ENCODE results near the gene SCN1A. TPM values are rescaled to one million over a fixed set of nuclear protein-coding genes. Genes with fewer than 3 reads are reported as not detected.
A peak's percentile ranks its signal among the peaks of the same experiment; 100 is the strongest.

The SCN1A gene
- total and polyA plus RNA-seq, 2 experiments from 2014 or later: 1.2 to 1.3 TPM

DNA sequence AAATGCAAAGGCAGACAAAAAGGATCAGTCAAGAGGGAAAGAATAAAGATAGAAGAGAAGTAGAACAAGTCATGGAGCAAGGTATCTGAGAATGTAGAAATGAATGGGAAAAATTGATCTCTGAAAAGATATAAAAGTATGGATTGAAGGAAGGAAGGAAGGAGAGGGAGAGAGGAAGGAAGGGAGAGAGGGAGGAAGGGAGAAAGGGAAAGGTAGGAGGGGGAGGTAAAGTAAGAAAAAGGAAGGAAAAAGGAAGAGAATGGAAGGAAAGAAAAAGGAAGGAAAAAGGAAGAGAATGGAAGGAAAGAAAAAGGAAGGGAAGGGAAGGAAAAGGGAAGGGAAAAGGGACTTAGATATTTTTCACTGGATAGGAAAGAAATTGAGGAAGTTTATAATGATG lies 142.7 kb downstream of the SCN1A start:
- no peak overlapping the region for H3K27ac Mint-ChIP-seq
- no peak for ATAC-seq
- no peaks in the 10 kb centered on the region for H4K20me1 ChIP-seq (replicated peaks; ENCODE audit: insufficient read depth)
- H3K4me2 ChIP-seq: no peak overlapping the region
- H3K4me1 ChIP-seq (ENCODE audit: insufficient read depth): no peaks in the 10 kb centered on the region
- no peak overlapping the region for H3K27ac ChIP-seq (ENCODE audit: low read depth)
- no peaks in the 10 kb centered on the region for H3K9me3 Mint-ChIP-seq
- no peaks in the 10 kb centered on the region for H3K36me3 ChIP-seq (ENCODE audit: insufficient read depth)
- H3K4me3 Mint-ChIP-seq: no peak overlapping the region
- H2AFZ ChIP-seq: 0 out of 2 replicates have a peak overlapping the region, but pooled peaks have one; percentile 6
- DNase-seq (ENCODE audit: low spot score): no peak
- no peaks in the 10 kb centered on the region for H3K36me3 Mint-ChIP-seq (ENCODE audit: low read depth)
- H3K9me2 ChIP-seq (ENCODE audit: insufficient read depth): no peaks in the 10 kb centered on the region
- peaks cover 2% of the 10 kb centered on the region for H3K27me3 Mint-ChIP-seq (ENCODE audit: insufficient read depth, low read depth, poor library complexity)
- TF ChIP-seq NANOG (IDR thresholded peaks at IDR 0.05; ENCODE audit: borderline replicate concordance) (no peak), EZH2 (IDR thresholded peaks at IDR 0.05; ENCODE audit: low read depth, unreplicated experiment) (no peak), EZH2phosphoT487 (IDR thresholded peaks at IDR 0.05; ENCODE audit: unreplicated experiment) (no peak), POLR2AphosphoS5 (IDR thresholded peaks at IDR 0.05; ENCODE audit: low read depth) (no peak), ZNF331 (CRISPR knock-in tag; IDR thresholded peaks at IDR 0.05; ENCODE audit: low read depth) (no peak), ZNF114 (CRISPR knock-in tag; IDR thresholded peaks at IDR 0.05) (no peak), CREB1 (CRISPR knock-in tag; IDR thresholded peaks at IDR 0.05; ENCODE audit: low read depth) (no peak), STAT1 (IDR thresholded peaks at IDR 0.05; ENCODE audit: unreplicated experiment) (no peak)
- TF ChIP-seq, protein P1, sequence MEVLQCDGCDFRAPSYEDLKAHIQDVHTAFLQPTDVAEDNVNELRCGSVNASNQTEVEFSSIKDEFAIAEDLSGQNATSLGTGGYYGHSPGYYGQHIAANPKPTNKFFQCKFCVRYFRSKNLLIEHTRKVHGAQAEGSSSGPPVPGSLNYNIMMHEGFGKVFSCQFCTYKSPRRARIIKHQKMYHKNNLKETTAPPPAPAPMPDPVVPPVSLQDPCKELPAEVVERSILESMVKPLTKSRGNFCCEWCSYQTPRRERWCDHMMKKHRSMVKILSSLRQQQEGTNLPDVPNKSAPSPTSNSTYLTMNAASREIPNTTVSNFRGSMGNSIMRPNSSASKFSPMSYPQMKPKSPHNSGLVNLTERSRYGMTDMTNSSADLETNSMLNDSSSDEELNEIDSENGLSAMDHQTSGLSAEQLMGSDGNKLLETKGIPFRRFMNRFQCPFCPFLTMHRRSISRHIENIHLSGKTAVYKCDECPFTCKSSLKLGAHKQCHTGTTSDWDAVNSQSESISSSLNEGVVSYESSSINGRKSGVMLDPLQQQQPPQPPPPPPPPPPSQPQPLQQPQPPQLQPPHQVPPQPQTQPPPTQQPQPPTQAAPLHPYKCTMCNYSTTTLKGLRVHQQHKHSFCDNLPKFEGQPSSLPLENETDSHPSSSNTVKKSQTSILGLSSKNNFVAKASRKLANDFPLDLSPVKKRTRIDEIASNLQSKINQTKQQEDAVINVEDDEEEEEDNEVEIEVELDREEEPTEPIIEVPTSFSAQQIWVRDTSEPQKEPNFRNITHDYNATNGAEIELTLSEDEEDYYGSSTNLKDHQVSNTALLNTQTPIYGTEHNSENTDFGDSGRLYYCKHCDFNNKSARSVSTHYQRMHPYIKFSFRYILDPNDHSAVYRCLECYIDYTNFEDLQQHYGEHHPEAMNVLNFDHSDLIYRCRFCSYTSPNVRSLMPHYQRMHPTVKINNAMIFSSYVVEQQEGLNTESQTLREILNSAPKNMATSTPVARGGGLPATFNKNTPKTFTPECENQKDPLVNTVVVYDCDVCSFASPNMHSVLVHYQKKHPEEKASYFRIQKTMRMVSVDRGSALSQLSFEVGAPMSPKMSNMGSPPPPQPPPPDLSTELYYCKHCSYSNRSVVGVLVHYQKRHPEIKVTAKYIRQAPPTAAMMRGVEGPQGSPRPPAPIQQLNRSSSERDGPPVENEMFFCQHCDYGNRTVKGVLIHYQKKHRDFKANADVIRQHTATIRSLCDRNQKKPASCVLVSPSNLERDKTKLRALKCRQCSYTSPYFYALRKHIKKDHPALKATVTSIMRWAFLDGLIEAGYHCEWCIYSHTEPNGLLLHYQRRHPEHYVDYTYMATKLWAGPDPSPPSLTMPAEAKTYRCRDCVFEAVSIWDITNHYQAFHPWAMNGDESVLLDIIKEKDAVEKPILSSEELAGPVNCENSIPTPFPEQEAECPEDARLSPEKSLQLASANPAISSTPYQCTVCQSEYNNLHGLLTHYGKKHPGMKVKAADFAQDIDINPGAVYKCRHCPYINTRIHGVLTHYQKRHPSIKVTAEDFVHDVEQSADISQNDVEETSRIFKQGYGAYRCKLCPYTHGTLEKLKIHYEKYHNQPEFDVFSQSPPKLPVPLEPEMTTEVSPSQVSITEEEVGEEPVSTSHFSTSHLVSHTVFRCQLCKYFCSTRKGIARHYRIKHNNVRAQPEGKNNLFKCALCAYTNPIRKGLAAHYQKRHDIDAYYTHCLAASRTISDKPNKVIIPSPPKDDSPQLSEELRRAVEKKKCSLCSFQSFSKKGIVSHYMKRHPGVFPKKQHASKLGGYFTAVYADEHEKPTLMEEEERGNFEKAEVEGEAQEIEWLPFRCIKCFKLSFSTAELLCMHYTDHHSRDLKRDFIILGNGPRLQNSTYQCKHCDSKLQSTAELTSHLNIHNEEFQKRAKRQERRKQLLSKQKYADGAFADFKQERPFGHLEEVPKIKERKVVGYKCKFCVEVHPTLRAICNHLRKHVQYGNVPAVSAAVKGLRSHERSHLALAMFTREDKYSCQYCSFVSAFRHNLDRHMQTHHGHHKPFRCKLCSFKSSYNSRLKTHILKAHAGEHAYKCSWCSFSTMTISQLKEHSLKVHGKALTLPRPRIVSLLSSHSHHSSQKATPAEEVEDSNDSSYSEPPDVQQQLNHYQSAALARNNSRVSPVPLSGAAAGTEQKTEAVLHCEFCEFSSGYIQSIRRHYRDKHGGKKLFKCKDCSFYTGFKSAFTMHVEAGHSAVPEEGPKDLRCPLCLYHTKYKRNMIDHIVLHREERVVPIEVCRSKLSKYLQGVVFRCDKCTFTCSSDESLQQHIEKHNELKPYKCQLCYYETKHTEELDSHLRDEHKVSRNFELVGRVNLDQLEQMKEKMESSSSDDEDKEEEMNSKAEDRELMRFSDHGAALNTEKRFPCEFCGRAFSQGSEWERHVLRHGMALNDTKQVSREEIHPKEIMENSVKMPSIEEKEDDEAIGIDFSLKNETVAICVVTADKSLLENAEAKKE (CRISPR knock-in tag; IDR thresholded peaks at IDR 0.05): no peak
- TF ChIP-seq, protein P2, sequence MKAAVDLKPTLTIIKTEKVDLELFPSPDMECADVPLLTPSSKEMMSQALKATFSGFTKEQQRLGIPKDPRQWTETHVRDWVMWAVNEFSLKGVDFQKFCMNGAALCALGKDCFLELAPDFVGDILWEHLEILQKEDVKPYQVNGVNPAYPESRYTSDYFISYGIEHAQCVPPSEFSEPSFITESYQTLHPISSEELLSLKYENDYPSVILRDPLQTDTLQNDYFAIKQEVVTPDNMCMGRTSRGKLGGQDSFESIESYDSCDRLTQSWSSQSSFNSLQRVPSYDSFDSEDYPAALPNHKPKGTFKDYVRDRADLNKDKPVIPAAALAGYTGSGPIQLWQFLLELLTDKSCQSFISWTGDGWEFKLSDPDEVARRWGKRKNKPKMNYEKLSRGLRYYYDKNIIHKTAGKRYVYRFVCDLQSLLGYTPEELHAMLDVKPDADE (IDR thresholded peaks at IDR 0.05): no peak
- TF ChIP-seq, protein P3, sequence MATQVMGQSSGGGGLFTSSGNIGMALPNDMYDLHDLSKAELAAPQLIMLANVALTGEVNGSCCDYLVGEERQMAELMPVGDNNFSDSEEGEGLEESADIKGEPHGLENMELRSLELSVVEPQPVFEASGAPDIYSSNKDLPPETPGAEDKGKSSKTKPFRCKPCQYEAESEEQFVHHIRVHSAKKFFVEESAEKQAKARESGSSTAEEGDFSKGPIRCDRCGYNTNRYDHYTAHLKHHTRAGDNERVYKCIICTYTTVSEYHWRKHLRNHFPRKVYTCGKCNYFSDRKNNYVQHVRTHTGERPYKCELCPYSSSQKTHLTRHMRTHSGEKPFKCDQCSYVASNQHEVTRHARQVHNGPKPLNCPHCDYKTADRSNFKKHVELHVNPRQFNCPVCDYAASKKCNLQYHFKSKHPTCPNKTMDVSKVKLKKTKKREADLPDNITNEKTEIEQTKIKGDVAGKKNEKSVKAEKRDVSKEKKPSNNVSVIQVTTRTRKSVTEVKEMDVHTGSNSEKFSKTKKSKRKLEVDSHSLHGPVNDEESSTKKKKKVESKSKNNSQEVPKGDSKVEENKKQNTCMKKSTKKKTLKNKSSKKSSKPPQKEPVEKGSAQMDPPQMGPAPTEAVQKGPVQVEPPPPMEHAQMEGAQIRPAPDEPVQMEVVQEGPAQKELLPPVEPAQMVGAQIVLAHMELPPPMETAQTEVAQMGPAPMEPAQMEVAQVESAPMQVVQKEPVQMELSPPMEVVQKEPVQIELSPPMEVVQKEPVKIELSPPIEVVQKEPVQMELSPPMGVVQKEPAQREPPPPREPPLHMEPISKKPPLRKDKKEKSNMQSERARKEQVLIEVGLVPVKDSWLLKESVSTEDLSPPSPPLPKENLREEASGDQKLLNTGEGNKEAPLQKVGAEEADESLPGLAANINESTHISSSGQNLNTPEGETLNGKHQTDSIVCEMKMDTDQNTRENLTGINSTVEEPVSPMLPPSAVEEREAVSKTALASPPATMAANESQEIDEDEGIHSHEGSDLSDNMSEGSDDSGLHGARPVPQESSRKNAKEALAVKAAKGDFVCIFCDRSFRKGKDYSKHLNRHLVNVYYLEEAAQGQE (IDR thresholded peaks at IDR 0.05; ENCODE audit: unreplicated experiment): no peak
- TF ChIP-seq, protein P4, sequence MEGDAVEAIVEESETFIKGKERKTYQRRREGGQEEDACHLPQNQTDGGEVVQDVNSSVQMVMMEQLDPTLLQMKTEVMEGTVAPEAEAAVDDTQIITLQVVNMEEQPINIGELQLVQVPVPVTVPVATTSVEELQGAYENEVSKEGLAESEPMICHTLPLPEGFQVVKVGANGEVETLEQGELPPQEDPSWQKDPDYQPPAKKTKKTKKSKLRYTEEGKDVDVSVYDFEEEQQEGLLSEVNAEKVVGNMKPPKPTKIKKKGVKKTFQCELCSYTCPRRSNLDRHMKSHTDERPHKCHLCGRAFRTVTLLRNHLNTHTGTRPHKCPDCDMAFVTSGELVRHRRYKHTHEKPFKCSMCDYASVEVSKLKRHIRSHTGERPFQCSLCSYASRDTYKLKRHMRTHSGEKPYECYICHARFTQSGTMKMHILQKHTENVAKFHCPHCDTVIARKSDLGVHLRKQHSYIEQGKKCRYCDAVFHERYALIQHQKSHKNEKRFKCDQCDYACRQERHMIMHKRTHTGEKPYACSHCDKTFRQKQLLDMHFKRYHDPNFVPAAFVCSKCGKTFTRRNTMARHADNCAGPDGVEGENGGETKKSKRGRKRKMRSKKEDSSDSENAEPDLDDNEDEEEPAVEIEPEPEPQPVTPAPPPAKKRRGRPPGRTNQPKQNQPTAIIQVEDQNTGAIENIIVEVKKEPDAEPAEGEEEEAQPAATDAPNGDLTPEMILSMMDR (conservative IDR thresholded peaks at IDR 0.05; ENCODE audit: low read depth in 2 of 2): no peak
- peaks cover under 1% of the 10 kb centered on the region; the same call in 2 of the 3 replicates for H3K4me1 Mint-ChIP-seq
- no peaks in the 10 kb centered on the region for H3K79me2 ChIP-seq (replicated peaks; ENCODE audit: insufficient read depth)
- H3K4me3 ChIP-seq: no peak overlapping the region
- H3K27me3 ChIP-seq (ENCODE audit: insufficient read depth): no peaks in the 10 kb centered on the region
- H3F3A ChIP-seq (replicated peaks; ENCODE audit: low read depth): no peaks in the 10 kb centered on the region

Data from GM23338 (cell line).